Right renal pelvis (tissue), 4 donors: ENCODE measurements around the gene MAN1A1. TPM values are rescaled to one million over a fixed set of nuclear protein-coding genes. Genes with fewer than 3 reads are reported as not detected.

Experiments
- DNase-seq, 4 donors: peaks; one replicate each; pipeline ENCODE4 v3.0.0-alpha.2; 2013; ENCODE audit warnings: low read depth in 4 of 4, low spot score in 3 of 4, missing footprints in 1 of 4
- polyA plus RNA-seq, 4 donors: library from polyadenylated mRNA; unstranded; fragments of 120-200 nt; gene quantifications; one replicate each; pipeline ENCODE4 v1.2.1, GENCODE V29; 2013; ENCODE audit not compliant: insufficient read length in 4 of 4

Gene MAN1A1
- polyA plus RNA-seq, 4 donors, result 102 to 123 (median 115) TPM

- DNase-seq, result no peak
These were observed 142.2 kb downstream of the MAN1A1 start for GRCh38 chr6:119207327-119207726.

GRCh38 chr6:119205911-119206618, 143.5 kb downstream of the MAN1A1 start:
- DNase-seq, result no peak

- DNase-seq, result no peak
These were observed 144.8 kb downstream of the MAN1A1 start for GRCh38 chr6:119204719-119205118.

GRCh38 chr6:119201480-119201879, 148.1 kb downstream of the MAN1A1 start:
- DNase-seq, result no peak

- DNase-seq, result no peak
These were observed 148.9 kb downstream of the MAN1A1 start for GRCh38 chr6:119200512-119201175.

GRCh38 chr6:119197271-119197670, 152.3 kb downstream of the MAN1A1 start:
- no peak for DNase-seq

- DNase-seq, result no peak
These were observed 152.8 kb downstream of the MAN1A1 start for GRCh38 chr6:119196715-119197114.

GRCh38 chr6:119195848-119196247, 153.7 kb downstream of the MAN1A1 start:
- DNase-seq, result no peak

GRCh38 chr6:119195204-119195603, 154.4 kb downstream of the MAN1A1 start:
- DNase-seq, result no peak

GRCh38 chr6:119193707-119194106, 155.9 kb downstream of the MAN1A1 start:
- DNase-seq, result no peak

GRCh38 chr6:119192200-119192599, 157.4 kb downstream of the MAN1A1 start:
- no peak for DNase-seq

GRCh38 chr6:119190176-119190575, 159.4 kb downstream of the MAN1A1 start:
- DNase-seq, result no peak

GRCh38 chr6:119189498-119189897, 160.1 kb downstream of the MAN1A1 start:
- no peak for DNase-seq

- DNase-seq, result no peak
These were observed 162.0 kb downstream of the MAN1A1 start for GRCh38 chr6:119187596-119187995.

GRCh38 chr6:119186490-119186889, 163.1 kb downstream of the MAN1A1 start:
- DNase-seq, result no peak

- DNase-seq, result no peak
These were observed 165.4 kb downstream of the MAN1A1 start for GRCh38 chr6:119184008-119184648.

- DNase-seq, result no peak
These were observed 166.1 kb downstream of the MAN1A1 start for GRCh38 chr6:119183457-119183856.

GRCh38 chr6:119182875-119183274, 166.7 kb downstream of the MAN1A1 start:
- DNase-seq, result no peak

GRCh38 chr6:119182216-119182803, 167.3 kb downstream of the MAN1A1 start:
- DNase-seq, result no peak

GRCh38 chr6:119181046-119181445, 168.5 kb downstream of the MAN1A1 start:
- no peak for DNase-seq

- DNase-seq, result no peak
These were observed 169.7 kb downstream of the MAN1A1 start for GRCh38 chr6:119179842-119180241.
